RWPE1 (cell line): Measurements from ENCODE around the gene SEC62.

ENCODE experiments used
- CTCF ChIA-PET: fragments of 350-600 bp; sonication (Branson Sonifier 250); formaldehyde crosslinking; extraction: SDS; loops from one replicate; lab custom pipeline; 2021; lab: Yijun Ruan, JAX
- POLR2A ChIA-PET: fragments of 400-600 bp; formaldehyde crosslinking; extraction: SDS; loops from one replicate; lab custom pipeline; 2020; ENCODE audit warnings: antibody characterized with exemption; ENCODE audit not compliant: low non-redundant PET; lab: Yijun Ruan, JAX
- DNase-seq: peaks from one replicate; pipeline ENCODE4 v3.0.0; 2012; ENCODE audit warnings: low spot score
- H3K27ac ChIP-seq: fragments of 450-650 bp; 2 replicates; pipeline ENCODE4 v1.5.1; 2017
- TF ChIP-seq, protein P1 (sequence below): fragments of 450-650 bp; conservative IDR thresholded peaks from 2 replicates; pipeline ENCODE4 v1.5.1; 2017; ENCODE audit warnings: low read depth, mild to moderate bottlenecking

SEC62 gene

DNA sequence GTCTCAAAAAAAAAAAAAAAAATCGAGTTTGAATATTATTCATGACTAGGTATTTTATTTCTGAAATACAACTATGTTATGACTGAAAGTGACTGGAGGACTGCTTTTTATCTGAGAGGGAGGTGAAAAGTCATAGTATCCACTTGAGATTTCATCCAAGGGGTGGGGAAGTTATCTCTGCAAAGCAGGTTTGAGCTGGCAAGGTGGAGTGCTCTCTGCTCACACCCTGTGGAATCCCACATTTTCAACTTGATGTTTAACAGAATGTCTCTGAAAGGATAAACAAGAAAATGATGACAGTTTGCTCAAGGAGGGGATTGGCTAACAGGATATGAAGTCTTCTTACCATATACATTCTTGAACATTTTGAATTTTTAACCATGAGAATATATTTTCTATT lies 27.3 kb upstream of the SEC62 start:
- CTCF ChIA-PET: no interaction called here
- POLR2A ChIA-PET: no interaction called here
- no peak for DNase-seq
- no peak overlapping the region for H3K27ac ChIP-seq
- TF ChIP-seq, protein P1, sequence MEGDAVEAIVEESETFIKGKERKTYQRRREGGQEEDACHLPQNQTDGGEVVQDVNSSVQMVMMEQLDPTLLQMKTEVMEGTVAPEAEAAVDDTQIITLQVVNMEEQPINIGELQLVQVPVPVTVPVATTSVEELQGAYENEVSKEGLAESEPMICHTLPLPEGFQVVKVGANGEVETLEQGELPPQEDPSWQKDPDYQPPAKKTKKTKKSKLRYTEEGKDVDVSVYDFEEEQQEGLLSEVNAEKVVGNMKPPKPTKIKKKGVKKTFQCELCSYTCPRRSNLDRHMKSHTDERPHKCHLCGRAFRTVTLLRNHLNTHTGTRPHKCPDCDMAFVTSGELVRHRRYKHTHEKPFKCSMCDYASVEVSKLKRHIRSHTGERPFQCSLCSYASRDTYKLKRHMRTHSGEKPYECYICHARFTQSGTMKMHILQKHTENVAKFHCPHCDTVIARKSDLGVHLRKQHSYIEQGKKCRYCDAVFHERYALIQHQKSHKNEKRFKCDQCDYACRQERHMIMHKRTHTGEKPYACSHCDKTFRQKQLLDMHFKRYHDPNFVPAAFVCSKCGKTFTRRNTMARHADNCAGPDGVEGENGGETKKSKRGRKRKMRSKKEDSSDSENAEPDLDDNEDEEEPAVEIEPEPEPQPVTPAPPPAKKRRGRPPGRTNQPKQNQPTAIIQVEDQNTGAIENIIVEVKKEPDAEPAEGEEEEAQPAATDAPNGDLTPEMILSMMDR: no peak

DNA sequence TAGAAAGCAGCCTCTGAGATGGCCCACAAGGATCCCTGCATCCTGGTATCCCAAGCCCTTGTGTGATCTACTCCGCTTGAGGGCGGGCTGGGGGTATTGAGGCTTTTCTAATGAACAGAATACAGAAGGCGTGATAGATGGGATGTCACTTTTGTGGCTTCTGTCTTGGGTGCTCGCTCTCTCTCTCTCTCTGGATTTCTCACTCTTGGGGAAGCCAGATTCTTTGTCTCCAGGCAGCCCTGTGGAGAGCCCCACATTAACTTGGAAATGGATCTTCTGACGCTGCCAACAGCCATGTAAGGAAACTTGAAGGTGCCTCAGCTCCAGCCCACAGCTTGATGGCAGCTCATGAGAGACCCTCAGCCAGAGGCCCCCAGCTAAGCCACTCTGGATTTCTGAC lies 26.9 kb upstream of the SEC62 start:
- TF ChIP-seq, protein P1: no peak
- POLR2A ChIA-PET: no interaction called here
- CTCF ChIA-PET: interaction anchor here (0.7 kb wide), 1 partner anchor 758 kb away, joined by 4 read pairs; no protein-coding TSS in a partner anchor
- H3K27ac ChIP-seq: no peak overlapping the region
- no peak for DNase-seq

DNA sequence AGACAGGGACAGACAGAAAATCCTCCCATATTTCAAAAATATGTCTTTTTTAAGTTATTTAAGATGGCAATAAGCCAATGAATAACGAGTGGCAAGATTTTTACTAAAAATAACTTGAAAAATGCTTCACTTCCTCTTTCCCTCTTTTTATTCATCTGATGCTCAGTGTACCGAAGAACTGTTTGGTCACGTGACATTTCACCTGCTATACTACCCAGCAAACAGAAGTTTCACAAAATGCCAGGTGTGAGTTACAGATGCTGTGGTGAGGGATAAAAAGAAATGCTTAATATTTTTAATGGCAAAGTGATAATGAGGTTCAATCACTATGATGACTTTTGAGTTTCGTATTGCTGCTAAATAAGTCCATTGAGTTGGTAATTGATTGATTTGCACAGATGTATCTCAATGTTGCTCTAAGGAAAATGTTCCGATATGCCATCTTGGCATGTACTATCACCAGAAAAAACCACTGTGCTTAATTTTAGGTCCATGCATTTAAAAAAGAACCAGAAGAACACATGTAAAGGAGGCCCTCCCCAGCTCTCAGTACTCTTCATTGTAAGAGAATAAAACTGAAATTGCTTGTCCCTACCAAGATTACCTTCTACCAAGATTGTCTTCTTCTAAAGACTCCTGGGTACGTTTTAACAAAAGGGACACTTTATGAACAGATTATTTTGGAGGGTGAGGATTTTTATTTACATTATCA lies 26.0 kb upstream of the SEC62 start:
- ChIA-PET CTCF (no interaction called here), POLR2A (no interaction called here)
- no peak overlapping the region for H3K27ac ChIP-seq
- no peak for DNase-seq
- TF ChIP-seq, protein P1: no peak

DNA sequence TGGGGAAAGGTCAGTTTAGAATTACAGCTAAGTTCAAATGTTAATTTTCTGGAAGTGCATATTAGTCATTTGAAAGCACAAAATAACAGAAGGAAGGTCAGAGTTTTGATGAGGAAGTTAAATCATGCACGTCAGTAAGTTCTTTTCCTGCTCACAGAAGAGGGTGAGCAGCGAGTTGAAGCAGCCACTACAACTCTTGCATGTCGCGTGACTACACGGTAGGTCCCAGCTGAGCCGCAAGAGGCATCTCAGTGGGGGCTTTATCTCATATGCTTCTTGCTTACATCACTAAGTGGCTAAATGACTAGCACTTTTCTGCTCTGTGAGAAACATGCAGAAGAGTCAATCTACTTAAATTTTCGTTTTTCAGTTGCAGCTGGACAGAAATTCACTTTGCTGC lies 21.3 kb upstream of the SEC62 start:
- TF ChIP-seq, protein P1: no peak
- ChIA-PET CTCF (interaction anchor here (0.7 kb wide), 1 partner anchor 113 kb away, joined by 3 read pairs; no protein-coding TSS in a partner anchor), POLR2A (no interaction called here)

DNA sequence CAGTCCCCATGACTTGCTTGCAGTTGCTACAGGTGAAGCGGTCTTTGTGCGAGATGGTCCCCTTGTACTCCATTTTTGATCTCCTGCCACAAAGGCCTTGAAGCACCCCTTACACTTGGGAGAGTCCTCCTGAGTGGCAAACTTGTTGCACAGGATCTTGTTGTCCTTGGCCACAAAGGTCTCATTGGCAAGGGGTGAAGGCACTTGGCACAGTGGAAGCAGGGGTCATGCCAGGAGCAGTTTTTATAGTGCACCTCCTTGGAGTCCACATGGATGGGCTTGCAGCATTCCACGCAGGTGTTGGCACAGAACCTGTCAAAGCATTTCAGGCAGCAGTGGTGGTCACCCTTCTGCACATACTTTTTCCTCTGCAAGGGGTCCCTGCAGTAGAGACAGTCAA lies 20.3 kb upstream of the SEC62 start:
- POLR2A ChIA-PET: no interaction called here
- TF ChIP-seq, protein P1: no peak
- CTCF ChIA-PET: interaction anchor here (0.5 kb wide), 1 partner anchor 75 kb away, joined by 4 read pairs; no protein-coding TSS in a partner anchor
- no peak for DNase-seq
- H3K27ac ChIP-seq: no peak overlapping the region

More for the DNA sequence above, 21.3 kb upstream of the SEC62 start:
- no peak for DNase-seq
- H3K27ac ChIP-seq: no peak overlapping the region

DNA sequence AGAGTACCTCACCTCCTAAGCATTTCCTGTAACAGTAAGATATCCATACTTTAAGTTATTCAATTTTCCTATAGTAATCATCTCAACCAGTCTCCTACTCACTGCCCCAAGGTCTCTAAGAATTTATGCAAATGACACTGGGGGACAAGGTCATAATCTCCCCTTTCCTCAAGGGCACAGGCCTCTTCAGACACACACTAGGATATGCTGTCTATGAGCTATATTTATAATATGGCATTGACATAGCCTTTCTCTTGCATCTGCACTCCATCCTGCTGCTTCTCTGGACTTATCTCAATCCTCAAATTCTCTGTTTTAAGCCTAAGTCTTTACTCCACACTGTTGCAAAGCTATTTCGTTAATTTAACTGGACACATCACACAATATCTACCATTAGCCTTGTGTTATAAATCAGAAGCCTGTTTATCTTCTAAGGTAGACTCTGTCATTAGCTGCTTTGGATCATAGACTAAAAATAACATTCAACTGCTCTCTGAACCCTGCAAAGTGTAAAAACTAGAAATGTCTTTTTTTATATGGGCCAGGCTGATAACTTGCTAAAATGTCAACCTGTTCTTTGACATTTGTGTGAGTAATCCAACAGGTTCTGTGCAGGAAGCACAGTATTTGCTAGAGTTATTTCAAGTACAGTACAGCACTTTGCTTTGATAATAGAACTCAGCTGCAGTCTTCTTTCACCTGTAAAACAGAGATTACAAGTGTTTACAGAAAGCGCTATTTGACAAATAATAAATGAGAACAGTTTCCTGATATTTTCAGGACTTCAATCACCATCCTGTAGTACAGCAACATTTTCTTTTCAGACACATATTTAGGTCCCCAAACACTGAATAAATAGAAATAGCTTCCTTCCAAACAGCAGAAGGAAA lies 17.8 kb upstream of the SEC62 start:
- no peak for DNase-seq
- H3K27ac ChIP-seq: no peak overlapping the region
- TF ChIP-seq, protein P1: no peak

More for the DNA sequence above, 17.8 kb upstream of the SEC62 start:
- POLR2A ChIA-PET: interaction anchor here (1.4 kb wide), 1 partner anchor 18 kb away, joined by 6 read pairs; the partner anchor contains the start of gene SEC62
- CTCF ChIA-PET: interaction anchor here (0.6 to 0.7 kb wide), 2 partner anchors 117 to 302 kb away, joined by 3 to 4 read pairs; no protein-coding TSS in a partner anchor
